Measurements from ENCODE around the gene SMAD9.

GRCh38 chr13:36913463-36913862, 6.6 kb downstream of the SMAD9 start:
- TF ChIP-seq CTCF (IDR thresholded peaks at IDR 0.05; ENCODE audit: low read depth, low read length, poor library complexity, severe bottlenecking) (no peak), EZH2phosphoT487 (IDR thresholded peaks at IDR 0.05; ENCODE audit: borderline replicate concordance, low read length) (no peak)

All from DOHH2 (cell line).